Mucosa of rectum (tissue), 2 donors: ENCODE measurements around the gene CFAP410.
"Not testable (repeated sequence)": the region's sequence is repeated elsewhere in the genome, so short reads cannot be mapped to it uniquely, and the experiment has no call there.

Experiments
- H3K27ac ChIP-seq, 2 donors: one replicate each; pipeline ENCODE4 v1.7.0; 2013; ENCODE audit warnings: inconsistent platforms in 2 of 2, low read depth in 2 of 2, low read length in 2 of 2
- H3K27me3 ChIP-seq, 2 donors: one replicate each; pipeline ENCODE4 v1.7.0; 2013; ENCODE audit warnings: low read length in 2 of 2; ENCODE audit not compliant: control insufficient read depth in 2 of 2, insufficient read depth in 2 of 2
- H3K36me3 ChIP-seq, 2 donors: one replicate each; pipeline ENCODE4 v1.7.0; 2013; ENCODE audit warnings: low read length in 2 of 2; ENCODE audit not compliant: control insufficient read depth in 2 of 2, insufficient read depth in 2 of 2
- H3K4me1 ChIP-seq, 2 donors: one replicate each; pipeline ENCODE4 v1.7.0; 2013; ENCODE audit warnings: low read length in 2 of 2, mild to moderate bottlenecking in 1 of 2; ENCODE audit not compliant: control insufficient read depth in 2 of 2, insufficient read depth in 2 of 2
- H3K4me3 ChIP-seq, 2 donors: one replicate each; pipeline ENCODE4 v1.7.0; 2013; ENCODE audit warnings: low read length in 2 of 2
- H3K9ac ChIP-seq, 2 donors: one replicate each; pipeline ENCODE4 v1.7.0; 2013; ENCODE audit warnings: low read length in 2 of 2, low read depth in 1 of 2, mild to moderate bottlenecking in 1 of 2
- H3K9me3 ChIP-seq, 2 donors: one replicate each; pipeline ENCODE4 v1.7.0; 2013; ENCODE audit warnings: low read length in 2 of 2; ENCODE audit not compliant: control insufficient read depth in 2 of 2
- donor health status: healthy.
- donor health status: Normal muscosa, but diverticular disease.

CFAP410 gene

DNA sequence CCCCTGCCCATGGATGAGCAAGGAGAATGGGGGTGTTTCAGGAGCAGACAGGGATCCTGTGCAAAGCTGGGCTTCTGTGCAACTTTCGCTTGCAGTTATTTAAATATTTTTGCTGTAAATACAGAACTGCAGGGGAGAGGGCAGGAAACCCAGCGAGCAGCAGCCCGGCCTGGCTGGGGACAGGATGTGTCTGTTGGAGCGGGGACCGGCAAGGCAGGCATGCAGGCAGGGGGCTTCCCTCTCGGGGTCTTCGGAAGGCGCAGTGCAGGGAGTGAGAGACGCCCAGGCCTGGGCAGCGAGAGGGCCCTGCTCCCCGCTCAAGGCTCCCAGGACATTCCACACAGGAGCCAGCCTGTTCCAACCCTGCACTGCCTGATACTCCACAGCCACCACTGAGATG, 55.2 kb downstream of the CFAP410 start:
- Histone ChIP-seq H3K9ac (no peak overlapping the region), H3K9me3 (no peaks in the 10 kb centered on the region), H3K27me3 (no peaks in the 10 kb centered on the region), H3K27ac (no peak overlapping the region), H3K4me1 (no peaks in the 10 kb centered on the region), H3K4me3 (no peak overlapping the region), H3K36me3 (no peaks in the 10 kb centered on the region)

DNA sequence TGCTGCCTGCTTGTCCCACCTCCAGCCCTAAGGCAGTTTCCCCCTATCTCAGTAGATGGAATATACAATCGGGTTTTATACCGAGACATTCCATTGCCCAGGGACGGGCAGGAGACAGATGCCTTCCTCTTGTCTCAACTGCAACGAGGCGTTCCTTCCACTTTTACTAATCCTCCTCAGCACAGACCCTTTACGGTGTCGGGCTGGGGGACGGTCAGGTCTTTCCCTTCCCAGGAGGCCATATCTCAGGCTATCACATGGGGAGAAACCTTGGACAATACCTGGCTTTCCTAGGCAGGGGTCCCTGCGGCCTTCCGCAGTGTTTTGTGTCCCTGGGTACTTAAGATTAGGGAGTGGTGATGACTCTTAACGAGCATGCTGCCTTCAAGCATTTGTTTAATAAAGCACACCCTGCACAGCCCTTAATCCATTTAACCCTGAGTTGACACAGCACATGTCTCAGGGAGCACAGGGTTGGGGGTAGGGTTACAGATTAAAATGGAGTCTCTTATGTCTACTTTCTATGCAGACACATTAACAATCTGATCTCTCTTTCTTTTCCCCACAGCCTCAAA, 55.9 kb downstream of the CFAP410 start:
- not testable (repeated sequence) for H3K9me3 ChIP-seq, H3K27ac ChIP-seq, H3K36me3 ChIP-seq, H3K9ac ChIP-seq, H3K27me3 ChIP-seq, H3K4me3 ChIP-seq, H3K4me1 ChIP-seq

DNA sequence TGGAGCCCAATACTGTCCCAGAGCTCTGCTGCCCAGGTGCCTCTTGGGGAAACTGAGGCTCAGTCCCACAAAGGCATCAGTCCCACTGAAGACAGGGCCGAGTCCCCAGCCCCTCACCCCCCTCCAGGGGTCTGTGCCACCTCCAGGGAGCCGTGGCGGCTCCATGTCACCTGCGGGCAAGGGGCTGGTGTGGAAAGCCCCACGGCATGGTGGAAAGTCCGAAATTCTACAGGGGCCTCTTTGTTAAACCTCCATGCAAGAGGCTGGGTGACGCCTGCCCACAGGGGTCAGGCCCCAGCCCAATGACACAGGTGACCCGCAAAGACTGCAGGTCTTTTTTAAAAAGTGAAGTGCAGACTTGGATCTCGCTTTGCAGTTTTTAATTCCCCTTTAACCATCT, 56.8 kb downstream of the CFAP410 start:
- Histone ChIP-seq H3K4me1 (no peaks in the 10 kb centered on the region), H3K36me3 (no peaks in the 10 kb centered on the region), H3K27ac (no peak overlapping the region), H3K4me3 (no peak overlapping the region), H3K9ac (no peak overlapping the region), H3K9me3 (no peaks in the 10 kb centered on the region), H3K27me3 (no peaks in the 10 kb centered on the region)

DNA sequence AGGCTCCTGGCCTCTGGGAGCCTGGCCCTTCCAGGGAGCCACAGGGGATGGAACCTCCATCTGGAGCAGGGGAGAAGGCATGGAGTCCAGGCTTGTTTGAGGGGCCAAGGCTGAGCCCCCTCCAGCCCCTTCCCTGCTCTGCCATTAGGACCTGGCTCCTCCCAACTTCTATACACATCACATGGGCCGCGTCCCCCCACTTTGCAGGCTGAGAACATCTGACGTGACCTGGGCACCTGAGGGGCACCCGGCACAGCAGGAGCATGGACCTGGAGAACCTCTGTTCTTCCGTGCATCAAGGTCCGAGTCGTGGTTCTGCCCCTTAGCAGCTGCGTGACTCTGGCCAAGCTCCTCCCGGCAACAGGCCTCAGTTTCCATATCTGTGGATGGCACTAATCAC, 57.4 kb downstream of the CFAP410 start:
- Histone ChIP-seq H3K4me1 (no peaks in the 10 kb centered on the region), H3K4me3 (no peak overlapping the region), H3K9me3 (no peaks in the 10 kb centered on the region), H3K27ac (no peak overlapping the region), H3K9ac (no peak overlapping the region), H3K36me3 (no peaks in the 10 kb centered on the region), H3K27me3 (no peaks in the 10 kb centered on the region)

DNA sequence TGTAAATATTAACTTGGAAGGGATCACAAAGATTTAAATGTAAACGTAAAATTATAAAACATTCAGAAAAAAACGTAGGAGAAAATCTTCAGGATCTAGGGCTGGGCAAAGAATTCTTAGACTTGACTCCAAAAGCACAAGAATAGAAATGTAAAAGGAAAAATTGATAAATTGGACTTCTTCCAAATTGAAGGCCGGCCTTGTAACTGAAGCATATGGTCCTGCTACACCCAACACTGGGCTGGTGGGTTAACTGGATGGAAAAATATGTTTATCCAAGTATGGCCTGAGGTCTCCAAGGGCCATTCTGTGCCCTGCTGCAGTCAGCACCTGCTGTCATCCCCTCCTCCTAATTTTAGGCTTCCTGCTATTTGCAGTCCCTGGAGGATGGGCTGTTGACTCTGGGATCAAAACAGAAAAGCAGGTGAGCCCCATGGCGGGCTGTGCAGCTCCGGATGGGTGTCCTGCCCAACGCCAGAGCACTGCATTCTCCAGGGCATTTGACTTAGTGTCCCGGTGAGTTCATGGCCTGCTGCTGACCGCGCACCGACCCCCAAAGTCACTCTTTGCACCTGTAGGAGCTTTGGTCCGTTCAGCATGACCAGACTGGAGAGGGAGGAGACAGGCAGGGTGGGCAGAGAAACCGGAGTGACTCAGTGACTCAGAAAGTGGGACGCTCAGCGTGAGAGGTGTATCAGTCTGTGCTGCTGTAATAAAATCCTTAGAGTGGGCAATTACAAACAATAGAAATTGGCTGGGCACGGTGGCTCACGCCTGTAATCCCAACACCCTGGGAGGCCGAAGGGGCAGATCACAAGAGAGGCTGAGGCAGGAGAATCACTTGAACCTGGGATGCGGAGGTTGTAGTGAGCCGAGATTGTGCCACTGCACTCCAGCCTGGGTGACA, 59.6 kb downstream of the CFAP410 start:
- no peaks in the 10 kb centered on the region for H3K27me3 ChIP-seq
- no peaks in the 10 kb centered on the region for H3K9me3 ChIP-seq
- H3K36me3 ChIP-seq: no peaks in the 10 kb centered on the region
- H3K4me3 ChIP-seq: no peak overlapping the region
- H3K4me1 ChIP-seq: no peaks in the 10 kb centered on the region
- no peak overlapping the region for H3K27ac ChIP-seq
- no peak overlapping the region for H3K9ac ChIP-seq
